Body of pancreas (tissue), 4 donors: Measurements from ENCODE around the gene LGR4. TPM values are rescaled to one million over a fixed set of nuclear protein-coding genes. Genes with fewer than 3 reads are reported as not detected.

ENCODE experiments used
- ATAC-seq: fragments of 150-250 bp; one replicate; pipeline ENCODE4 v1.9.1; 2016
- DNase-seq, 4 donors: peaks; one replicate each; pipeline ENCODE4 v3.0.0-alpha.2; 2019
- H3K27ac ChIP-seq, 4 donors: fragments of 200-600 bp; sonication (generic); 1 replicate in 3 of 4; 2 replicates in 1 of 4; pipeline versions ENCODE4 v1.5.1 to v1.6.1; 2016 to 2019; ENCODE audit warnings: mild to moderate bottlenecking in 1 of 4, mixed read lengths in 1 of 4, moderate library complexity in 1 of 4
- H3K27me3 ChIP-seq, 2 donors: fragments of 200-600 bp; sonication (generic); one replicate each; pipeline ENCODE4 v1.6.0; 2016; ENCODE audit warnings: mild to moderate bottlenecking in 1 of 2
- H3K36me3 ChIP-seq, 2 donors: fragments of 200-600 bp; sonication (generic); replicated peaks in 1 of 2; 2 replicates each; pipeline ENCODE4 v1.5.1; 2016; ENCODE audit warnings: low read depth in 2 of 2; ENCODE audit not compliant: insufficient read depth in 1 of 2
- H3K4me1 ChIP-seq: fragments of 200-600 bp; sonication (generic); one replicate; pipeline ENCODE4 v1.6.0; 2016
- H3K4me3 ChIP-seq, 2 donors: fragments of 200-600 bp; sonication (generic); 1 replicate in 1 of 2; 2 replicates in 1 of 2; pipeline ENCODE4 v1.5.1; 2016 to 2019
- H3K9me3 ChIP-seq, 3 donors: fragments of 200-600 bp; sonication (generic); 1 replicate in 2 of 3; 2 replicates in 1 of 3; pipeline ENCODE4 v1.5.1; 2016
- CTCF ChIP-seq, 7 experiments: fragments of 450-650 bp in 4 of 7; fragments of 200-600 bp in 3 of 7; sonication (generic) in 3 of 7; IDR thresholded peaks; one replicate each; pipeline ENCODE4 v1.5.1; 2016 to 2019; ENCODE audit warnings: antibody characterized with exemption in 7 of 7
- POLR2A ChIP-seq, 3 donors: fragments of 450-650 bp; IDR thresholded peaks; one replicate each; pipeline ENCODE4 v1.6.1; 2016; ENCODE audit warnings: antibody characterized with exemption in 3 of 3, mild to moderate bottlenecking in 2 of 3
- WGBS, 2 donors: methylation state at CpG; one replicate each; pipeline ENCODE4 v1.1.5; 2017; 5-methylcytosine and 5-hydroxymethylcytosine counted together
- intact Hi-C: fragments of 100-400 bp; cut with DNase I; formaldehyde crosslinking; loops from one replicate; pipeline ENCODE4 v1.15.1; 2023
- total RNA-seq, 2 donors: library from RNA; depleted of rRNA; stranded (reverse); fragments of >200 nt; gene quantifications; one replicate each; pipeline ENCODE4 v1.1.0, GENCODE V29; 2016

Gene LGR4
- total RNA-seq, 2 donors from 2014 or later: 120 to 145 TPM

GRCh38 chr11:27416568-27417176, 55.9 kb downstream of the LGR4 start:
- 21 to 28% methylated on average over 2 of the region's 2 CpGs for WGBS, 2 donors

GRCh38 chr11:27414644-27415043, 57.9 kb downstream of the LGR4 start:
- no peaks in the 10 kb centered on the region for H3K27me3 ChIP-seq
- no peaks in the 10 kb centered on the region for H3K9me3 ChIP-seq
- peak overlapping the region in 1 of 4 donors; percentile 3 for H3K27ac ChIP-seq
- no peak for ATAC-seq
- peaks cover 65% of the 10 kb centered on the region for H3K4me1 ChIP-seq
- no peak for DNase-seq
- no peak for TF ChIP-seq POLR2A (IDR thresholded peaks at IDR 0.05)
- TF ChIP-seq CTCF (IDR thresholded peaks at IDR 0.05): no peak
- no peak overlapping the region for H3K4me3 ChIP-seq
- H3K36me3 ChIP-seq: no peaks in the 10 kb centered on the region
- intact Hi-C loops: no loop called here
- 83 to 88% methylated on average over 3 of the region's 3 CpGs for WGBS, 2 donors

More at GRCh38 chr11:27416568-27417176, 55.9 kb downstream of the LGR4 start:
- ATAC-seq: peak; percentile 39
- peaks cover 0 to 4% (median 0%) of the 10 kb centered on the region in 3 donors for H3K9me3 ChIP-seq
- no peaks in the 10 kb centered on the region for H3K36me3 ChIP-seq
- TF ChIP-seq POLR2A (IDR thresholded peaks at IDR 0.05) (no peak), CTCF (IDR thresholded peaks at IDR 0.05) (no peak)
- no peaks in the 10 kb centered on the region for H3K27me3 ChIP-seq
- intact Hi-C loops: no loop called here
- H3K4me3 ChIP-seq: no peak overlapping the region
- peaks cover 74% of the 10 kb centered on the region for H3K4me1 ChIP-seq
- peak overlapping the region in 1 of 4 donors; percentile 22 for H3K27ac ChIP-seq
- no peak for DNase-seq

GRCh38 chr11:27413218-27413617, 59.4 kb downstream of the LGR4 start:
- no peaks in the 10 kb centered on the region for H3K36me3 ChIP-seq
- H3K9me3 ChIP-seq: no peaks in the 10 kb centered on the region
- no peak for ATAC-seq
- DNase-seq: no peak
- H3K4me1 ChIP-seq: peaks cover 77% of the 10 kb centered on the region
- intact Hi-C loops: no loop called here
- no peak overlapping the region for H3K4me3 ChIP-seq
- 80 to 85% methylated on average over 5 of the region's 5 CpGs for WGBS, 2 donors
- no peak overlapping the region for H3K27ac ChIP-seq
- H3K27me3 ChIP-seq: no peaks in the 10 kb centered on the region
- no peak for TF ChIP-seq CTCF (IDR thresholded peaks at IDR 0.05)
- TF ChIP-seq POLR2A (IDR thresholded peaks at IDR 0.05): no peak

GRCh38 chr11:27412192-27412691, 60.3 kb downstream of the LGR4 start:
- Histone ChIP-seq H3K4me1 (peaks cover 78% of the 10 kb centered on the region), H3K36me3 (no peaks in the 10 kb centered on the region), H3K9me3 (no peaks in the 10 kb centered on the region), H3K4me3 (no peak overlapping the region), H3K27ac (no peak overlapping the region), H3K27me3 (no peaks in the 10 kb centered on the region)
- ATAC-seq: no peak
- DNase-seq: no peak
- TF ChIP-seq POLR2A (IDR thresholded peaks at IDR 0.05) (no peak), CTCF (IDR thresholded peaks at IDR 0.05) (no peak)
- intact Hi-C loops: no loop called here

- Histone ChIP-seq H3K4me1 (peaks cover 78% of the 10 kb centered on the region), H3K9me3 (no peaks in the 10 kb centered on the region), H3K27ac (no peak overlapping the region), H3K27me3 (no peaks in the 10 kb centered on the region), H3K4me3 (no peak overlapping the region), H3K36me3 (no peaks in the 10 kb centered on the region)
- DNase-seq: no peak
- intact Hi-C loops: no loop called here
- no peak for TF ChIP-seq POLR2A (IDR thresholded peaks at IDR 0.05)
- TF ChIP-seq CTCF (IDR thresholded peaks at IDR 0.05): no peak
- ATAC-seq: no peak
These were observed 61.3 kb downstream of the LGR4 start for GRCh38 chr11:27411328-27411727.
